A549 treated with AZD2906 at 1 μM for 4 hours (cell line): ENCODE data around the gene NCAPH2. TPM values are rescaled to one million over a fixed set of nuclear protein-coding genes. Genes with fewer than 3 reads are reported as not detected.

Source experiments
- total RNA-seq: library from RNA; stranded (reverse); fragments of 200-300 nt; extraction: Qiagen RNA extraction; gene quantifications from 5 replicates; pipeline ENCODE4 v1.2.3, GENCODE V29; 2022

The NCAPH2 gene
- total RNA-seq = 33.5 to 38.4 TPM (median 36.8 TPM) in 5 replicates

GRCh38 chr22:50507991-50508884 lies at the start of gene NCAPH2:
Gene NCAPH2, plus strand, starts transcription at chr22:50508224. Its CDS starts 114 bp downstream, at chr22:50508338.

DNA sequence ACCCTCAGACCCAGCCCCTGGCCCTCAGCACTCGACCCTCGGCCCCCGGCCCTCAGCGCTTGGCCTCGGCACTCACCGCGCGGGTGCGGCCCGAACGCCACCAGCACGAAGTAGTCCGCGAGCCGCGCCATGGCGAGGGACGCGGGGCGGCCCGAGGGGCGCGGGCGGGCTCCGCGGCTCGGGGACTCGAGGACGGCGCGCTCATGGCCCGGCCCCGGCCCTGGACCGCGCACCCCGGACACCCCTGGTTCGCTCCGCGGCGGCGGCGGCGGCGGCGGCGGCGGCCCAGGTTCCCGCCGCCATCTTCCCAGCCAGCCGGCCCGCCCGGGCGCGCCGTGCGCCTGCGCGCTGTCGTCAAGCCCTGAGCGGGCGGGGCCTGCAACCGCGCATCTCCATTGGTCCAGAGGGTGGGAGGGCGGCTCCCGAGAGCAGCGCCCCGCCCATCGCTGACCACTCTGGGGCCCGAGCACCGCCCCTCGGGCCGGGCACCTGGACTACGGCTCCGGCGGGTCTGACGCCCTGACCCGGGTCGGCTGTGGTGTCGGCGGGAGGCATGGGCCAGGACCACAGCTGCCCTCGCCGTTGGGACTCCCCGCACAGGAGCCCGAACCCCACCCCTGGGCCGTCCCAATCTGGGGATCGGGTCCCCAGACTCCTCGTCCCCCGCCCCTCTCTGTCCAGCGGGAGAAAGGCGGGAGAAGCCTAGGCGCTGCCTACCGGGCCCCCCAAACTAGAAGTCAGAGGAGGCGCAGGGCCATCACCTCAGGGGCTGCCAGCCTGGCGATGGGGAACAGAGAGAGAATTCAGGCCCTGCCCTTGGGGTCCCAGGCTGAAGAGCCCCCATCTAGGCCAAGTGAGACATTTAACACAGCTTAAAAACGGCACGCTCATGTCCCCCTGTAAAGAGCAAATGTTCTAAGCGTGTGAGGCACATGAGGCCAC lies 33.0 kb upstream of the NCAPH2 start, which contains the start of gene SBF1:
SBF1 (minus strand) TSS at position 326 of the 942 bp plus-strand sequence; CDS start at position 131, 195 bp downstream.

DNA sequence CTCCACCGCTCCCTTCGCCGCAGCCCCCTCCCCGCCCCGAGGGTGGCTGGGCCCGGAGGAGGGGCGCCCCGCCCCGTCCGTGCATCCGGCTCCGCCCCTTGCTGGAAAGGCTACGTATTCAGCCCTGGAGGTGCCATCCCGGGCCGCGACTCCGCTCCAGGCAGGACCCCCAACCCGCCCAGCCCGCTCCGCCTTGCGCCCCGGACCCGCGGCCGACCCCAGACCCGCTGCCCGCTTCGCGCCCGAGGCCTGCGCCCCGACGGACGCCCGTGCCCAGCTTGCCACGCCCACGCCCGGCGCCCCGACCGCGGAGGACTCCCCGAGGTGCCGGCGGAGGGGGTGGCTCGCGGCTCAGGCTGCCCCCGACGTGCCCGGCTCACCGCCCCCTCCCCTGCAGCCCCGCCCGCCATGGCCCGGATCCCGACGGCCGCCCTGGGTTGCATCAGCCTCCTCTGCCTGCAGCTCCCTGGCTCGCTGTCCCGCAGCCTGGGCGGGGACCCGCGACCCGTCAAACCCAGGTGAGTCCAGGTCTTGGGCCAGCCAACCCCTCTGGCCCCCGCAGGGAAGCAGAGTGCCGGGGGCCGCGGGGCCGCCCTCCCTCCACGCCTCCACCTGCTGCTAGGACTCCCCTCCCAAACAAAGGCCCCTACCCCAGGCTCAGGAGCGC lies 26.5 kb upstream of the NCAPH2 start, which contains the start of gene ADM2:
ADM2 (plus strand) TSS at position 104 of the 667 bp plus-strand sequence; CDS start at position 409, 305 bp downstream.

DNA sequence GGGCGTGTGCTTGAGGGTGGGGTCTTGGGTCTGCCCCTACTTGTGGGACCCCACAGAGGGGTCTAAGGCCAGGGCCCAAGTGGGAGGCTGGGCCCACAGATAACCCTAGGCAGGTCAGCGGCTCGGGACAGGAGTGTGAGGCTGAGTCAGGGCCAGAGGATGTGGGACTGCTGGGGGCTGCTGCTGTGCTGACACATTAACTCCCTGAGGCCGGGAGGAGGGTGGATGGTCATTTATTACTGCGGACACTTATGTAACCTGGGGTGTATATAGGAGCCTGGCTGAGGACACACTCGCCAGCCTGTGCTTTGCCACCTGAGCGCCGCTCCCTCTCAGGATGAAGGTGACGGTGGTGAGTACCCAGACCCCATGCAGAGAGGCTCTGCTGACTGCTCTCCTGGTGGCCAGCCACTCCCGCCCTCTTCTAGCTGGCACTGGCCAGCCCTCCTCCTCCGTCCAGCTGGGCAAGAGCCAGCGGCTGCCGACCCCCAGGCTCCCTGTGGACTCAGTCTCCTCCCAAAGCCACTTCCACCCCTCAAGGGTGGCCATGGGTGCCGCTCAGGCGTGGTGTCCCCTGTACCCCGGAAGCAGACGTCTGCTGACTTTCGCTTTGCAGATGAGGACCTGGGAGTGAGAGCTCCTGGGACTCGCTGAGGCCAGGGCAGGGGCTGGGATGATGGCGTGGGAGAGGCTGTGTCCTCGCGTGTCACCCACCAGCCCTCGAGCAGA lies 21.3 kb upstream of the NCAPH2 start, which contains the start of gene MIOX:
MIOX (plus strand) TSS at position 299 of the 729 bp plus-strand sequence; CDS start at position 338, 39 bp downstream.

DNA sequence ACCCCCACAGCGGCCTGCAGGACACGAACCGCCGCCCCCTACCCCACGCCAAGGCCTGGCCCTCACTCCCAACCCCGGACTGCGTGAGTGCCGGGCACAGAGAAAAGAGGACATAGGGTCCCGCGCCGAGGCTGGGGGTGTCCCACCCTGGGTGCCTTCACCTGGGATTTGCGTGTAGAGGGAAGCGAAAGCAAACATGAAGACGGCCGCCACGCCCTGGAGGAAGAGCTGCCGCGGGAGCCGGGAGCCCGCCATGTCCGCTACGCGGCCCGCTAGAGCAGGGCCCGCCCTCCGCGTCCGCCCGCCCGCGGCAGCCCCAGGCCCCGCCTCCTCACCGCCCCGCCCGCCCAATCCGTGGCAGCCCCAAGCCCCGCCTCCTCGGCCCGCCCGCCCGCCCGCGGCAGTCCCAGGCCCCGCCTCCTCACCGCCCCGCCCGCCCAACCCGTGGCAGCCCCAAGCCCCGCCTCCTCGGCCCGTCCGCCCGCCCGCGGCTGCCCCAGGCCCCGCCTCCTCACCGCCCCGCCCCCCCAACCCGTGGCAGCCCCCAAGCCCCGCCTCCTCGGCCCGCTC lies 518 bp upstream of the NCAPH2 start, which contains the start of gene LMF2:
LMF2 (minus strand) TSS at position 282 of the 570 bp plus-strand sequence; CDS start at position 255, 27 bp downstream.

GRCh38 chr22:50525104-50525857 lies 17.3 kb downstream of the NCAPH2 start, which contains the start of gene SCO2:
Gene SCO2, minus strand, starts transcription at chr22:50525598. Its CDS starts 1,187 bp downstream, at chr22:50524411.

GRCh38 chr22:50529897-50530579 lies 22.0 kb downstream of the NCAPH2 start, which contains the start of gene TYMP:
Gene TYMP, minus strand, starts transcription at chr22:50530012. Its CDS starts 303 bp downstream, at chr22:50529709.

DNA sequence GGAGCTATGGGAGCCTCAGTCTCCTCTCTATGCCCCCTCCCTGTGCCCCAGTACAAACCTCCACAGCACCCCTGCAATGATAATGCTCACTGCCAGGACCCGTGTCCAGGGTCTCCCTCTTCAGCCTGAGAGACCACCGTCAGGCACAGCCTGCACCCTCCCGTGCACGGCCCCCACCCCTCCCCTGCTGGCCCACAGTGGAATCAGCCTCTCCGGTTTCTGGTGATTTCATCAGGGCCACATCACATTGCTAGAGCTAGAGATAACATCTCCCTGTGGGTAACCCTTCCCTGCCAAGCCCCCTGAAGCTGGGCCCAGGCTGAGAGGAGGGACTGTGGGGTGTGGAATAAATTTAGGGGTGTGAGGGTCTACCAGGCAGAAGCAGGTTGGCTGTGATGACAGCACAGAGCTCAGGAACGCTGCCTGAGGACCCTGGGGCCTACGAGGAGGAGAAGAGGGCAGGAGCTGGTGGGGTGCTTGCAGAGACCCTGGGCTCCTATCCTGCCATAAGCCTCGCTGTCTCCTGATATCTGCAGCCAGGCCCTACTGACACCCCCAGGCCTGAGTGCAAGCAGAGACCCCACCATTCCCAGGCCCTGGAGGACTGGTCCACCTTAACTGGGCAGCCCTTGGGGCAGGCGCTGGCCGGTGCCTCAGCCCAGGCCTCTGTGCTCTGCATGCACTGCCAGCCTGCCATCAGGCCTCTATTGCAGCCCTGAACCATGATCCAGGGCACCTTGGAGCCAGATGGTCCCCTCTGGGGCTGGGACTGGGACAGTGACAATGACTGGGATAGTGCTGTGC lies 37.7 kb downstream of the NCAPH2 start, which contains the start of gene KLHDC7B:
KLHDC7B (plus strand) TSS at position 378 of the 804 bp plus-strand sequence; CDS start at position 723, 345 bp downstream.

DNA sequence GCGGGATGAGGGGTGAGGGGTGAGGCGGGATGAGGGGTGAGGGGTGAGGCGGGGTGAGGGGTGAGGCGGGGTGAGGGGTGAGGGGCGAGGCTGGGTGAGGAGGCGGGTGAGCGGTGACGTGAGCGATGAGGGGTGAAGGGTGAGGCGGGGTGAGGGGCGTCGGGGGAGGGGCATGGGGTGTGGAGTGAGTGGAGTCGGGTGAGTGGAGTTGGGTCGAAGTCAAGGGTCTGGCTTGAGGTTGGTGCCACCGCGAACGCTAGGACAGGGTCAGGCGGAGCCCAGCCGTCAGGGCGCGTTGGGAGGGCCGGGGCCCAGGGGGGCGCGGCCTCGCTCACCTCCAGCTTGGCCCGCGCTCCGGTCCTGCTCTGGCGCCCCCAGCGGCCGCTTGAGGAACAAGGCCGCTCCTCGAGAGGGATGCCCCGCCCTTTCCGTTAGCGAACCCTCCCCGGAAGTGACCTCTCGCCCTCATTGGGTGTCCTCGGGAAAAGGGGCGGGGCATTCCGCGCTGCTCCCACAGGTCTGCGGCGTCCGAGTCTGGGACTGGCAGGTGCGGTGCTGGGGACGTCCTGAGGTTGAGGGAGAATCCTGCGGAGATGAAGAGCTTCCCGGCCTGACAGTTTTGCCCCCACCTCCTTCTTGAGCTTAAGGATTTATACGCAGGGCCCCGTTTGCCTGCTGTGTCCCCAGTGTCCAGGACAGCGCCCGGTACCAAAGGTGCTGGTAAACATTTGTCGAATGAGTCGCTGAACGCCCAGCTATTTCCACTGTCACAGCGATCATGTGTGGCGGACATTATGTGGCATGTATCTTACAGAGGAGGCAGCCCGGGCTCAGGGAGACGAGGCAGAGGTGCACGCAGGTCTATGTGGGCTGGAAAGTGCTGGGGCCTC lies 54.7 kb downstream of the NCAPH2 start, which contains the start of gene SYCE3:
SYCE3 (minus strand) TSS at position 397 of the 890 bp plus-strand sequence. CDS start 6,514 bp downstream, outside the sequence.

Other genes starting within 250 kb of the NCAPH2 start
- gene MAPK12, start 246.5 kb upstream of the NCAPH2 start, total RNA-seq = 18.5 to 29.4 TPM (median 25.3 TPM) in 5 replicates
- gene MAPK11, start 237.8 kb upstream of the NCAPH2 start, total RNA-seq = 5.1 to 8.9 TPM (median 7.7 TPM) in 5 replicates
- 93.5 to 117 TPM (median 111 TPM) in 5 replicates for gene PLXNB2, start 200.6 kb upstream of the NCAPH2 start, total RNA-seq
- gene DENND6B, start 181.2 kb upstream of the NCAPH2 start, total RNA-seq = 2.4 to 3.6 TPM (median 3.2 TPM) in 5 replicates
- gene PPP6R2, start 164.9 kb upstream of the NCAPH2 start, total RNA-seq = 9.9 to 13.3 TPM (median 12.8 TPM) in 5 replicates
- 19.2 to 26.3 TPM (median 23.1 TPM) in 5 replicates for gene SBF1, start 33.2 kb upstream of the NCAPH2 start, total RNA-seq
- 0.41 to 0.63 TPM (median 0.57 TPM) in 5 replicates for gene ADM2, start 26.7 kb upstream of the NCAPH2 start, total RNA-seq
- 0.05 TPM in 1 of 5 replicates, not detected in the others for gene MIOX, start 21.4 kb upstream of the NCAPH2 start, total RNA-seq
- 33.6 to 51.5 TPM (median 49.9 TPM) in 5 replicates for gene LMF2, start 522 bp upstream of the NCAPH2 start, total RNA-seq
- gene SCO2, start 17.4 kb downstream of the NCAPH2 start, total RNA-seq = 3.2 to 9.1 TPM (median 4.7 TPM) in 5 replicates
- 11.7 to 19.2 TPM (median 17.9 TPM) in 5 replicates for gene TYMP, start 21.8 kb downstream of the NCAPH2 start, total RNA-seq
- gene KLHDC7B, start 37.7 kb downstream of the NCAPH2 start, total RNA-seq = 0.02 to 0.03 TPM (median 0.03 TPM) in 3 of 5 replicates, not detected in the others
- gene SYCE3, start 54.7 kb downstream of the NCAPH2 start, total RNA-seq = 0.22 to 0.37 TPM (median 0.29 TPM) in 3 of 5 replicates, not detected in the others
- gene CPT1B, start 70.2 kb downstream of the NCAPH2 start, total RNA-seq = 5.8 to 14.7 TPM (median 12.1 TPM) in 5 replicates
- 11.6 to 20.4 TPM (median 17.8 TPM) in 5 replicates for gene CHKB, start 74.6 kb downstream of the NCAPH2 start, total RNA-seq
- gene MAPK8IP2, start 92.6 kb downstream of the NCAPH2 start, total RNA-seq = 2.6 to 3.9 TPM (median 3.8 TPM) in 5 replicates
- gene ARSA, start 119.9 kb downstream of the NCAPH2 start, total RNA-seq = 17.0 to 26.1 TPM (median 22.2 TPM) in 5 replicates
- 3.1 to 5.4 TPM (median 4.4 TPM) in 5 replicates for gene SHANK3, start 164.6 kb downstream of the NCAPH2 start, total RNA-seq
- 0.06 to 0.08 TPM in 2 of 5 replicates, not detected in the others for gene ACR, start 230.0 kb downstream of the NCAPH2 start, total RNA-seq